HCT116 (cell line): Measurements from ENCODE around the gene CAPS. TPM values are rescaled to one million over a fixed set of nuclear protein-coding genes. Genes with fewer than 3 reads are reported as not detected.

Source experiments
- ATAC-seq: fragments of 200-7000 bp; cut with Tn5 transposase; 2 replicates; pipeline ENCODE4 v1.9.1; 2020; ENCODE audit warnings: mild to moderate bottlenecking, moderate library complexity
- BruUV-seq: library from RNA; stranded (reverse); fragments of 400-500 nt; replicated peaks from 2 replicates; lab custom pipeline; 2021; lab: Mats Ljungman, UMichigan
- CTCF ChIA-PET: fragments of 300-600 bp; sonication (Branson Sonifier 250); formaldehyde crosslinking; loops from one replicate; lab custom pipeline; 2021; ENCODE audit warnings: antibody characterized with exemption; lab: Charles Lee
- POLR2A ChIA-PET: fragments of 300-600, 350-600 bp; sonication (Branson Sonifier 250); formaldehyde crosslinking; loops from one replicate; lab custom pipeline; 2021; ENCODE audit warnings: antibody characterized with exemption; lab: Charles Lee
- RAD21 ChIA-PET, 2 experiments: fragments of 300-600 bp; sonication (Branson Sonifier 250); formaldehyde crosslinking; loops; one replicate each; lab custom pipeline; 2023; ENCODE audit warnings: low total read pairs in 2 of 2; ENCODE audit not compliant: uncharacterized antibody in 2 of 2, unreplicated experiment in 2 of 2, low non-redundant PET in 1 of 2; lab: Charles Lee
- DNase-seq: peaks from one replicate; pipeline ENCODE4 v3.0.0-alpha.2; 2010; ENCODE audit warnings: low read depth, low spot score
- H2AFZ ChIP-seq: fragments of 200-600 bp; shearing (Covaris generic), sonication (generic); 2 replicates; pipeline ENCODE4 v1.6.1; 2017; ENCODE audit warnings: low read depth, mixed run types, mixed read lengths, antibody characterized with exemption, low read length; ENCODE audit not compliant: poor library complexity, severe bottlenecking
- H3K27ac ChIP-seq: 2 replicates; pipeline ENCODE4 v1.5.1; 2012; ENCODE audit warnings: low read depth, low read length
- H3K27me3 ChIP-seq: fragments of 200-600 bp; sonication (generic); 2 replicates; pipeline ENCODE4 v1.6.1; 2016; ENCODE audit warnings: mixed run types, low read length, mixed read lengths; ENCODE audit not compliant: insufficient read depth
- H3K36me3 ChIP-seq, 2 experiments: fragments of 200-500 bp in 1 of 2; fragments of 200-600 bp in 1 of 2; sonication (Bioruptor generic) in 1 of 2; sonication (generic) in 1 of 2; 2 replicates each; pipeline versions ENCODE4 v1.5.1 to v1.6.1; 2014 to 2016; ENCODE audit warnings: low read length in 2 of 2, inconsistent platforms in 1 of 2, mixed read lengths in 1 of 2, mixed run types in 1 of 2; ENCODE audit not compliant: insufficient read depth in 2 of 2, control insufficient read depth in 1 of 2
- H3K4me1 ChIP-seq, 2 experiments: fragments of 200-600 bp in 1 of 2; sonication (generic) in 1 of 2; 2 replicates each; pipeline versions ENCODE4 v1.5.1 to v1.6.1; 2012 to 2017; ENCODE audit warnings: low read length in 2 of 2, inconsistent platforms in 1 of 2, mild to moderate bottlenecking in 1 of 2, mixed read lengths in 1 of 2, mixed run types in 1 of 2, moderate library complexity in 1 of 2; ENCODE audit not compliant: insufficient read depth in 2 of 2, control insufficient read depth in 1 of 2
- H3K4me2 ChIP-seq: fragments of 200-600 bp; sonication (generic); 2 replicates; pipeline ENCODE4 v1.6.1; 2017; ENCODE audit warnings: mixed run types, low read length, mixed read lengths
- H3K4me3 ChIP-seq, 2 experiments: fragments of 200-600 bp in 1 of 2; sonication (generic) in 1 of 2; replicated peaks in 1 of 2; 2 replicates each; pipeline ENCODE4 v1.5.1; 2011 to 2016; ENCODE audit warnings: low read length in 2 of 2, control low read depth in 1 of 2, low read depth in 1 of 2, mild to moderate bottlenecking in 1 of 2, mixed read lengths in 1 of 2, mixed run types in 1 of 2
- H3K79me2 ChIP-seq: fragments of 200-600 bp; sonication (generic); 2 replicates; pipeline ENCODE4 v1.6.1; 2017; ENCODE audit warnings: mild to moderate bottlenecking, mixed run types, low read length, moderate library complexity, mixed read lengths; ENCODE audit not compliant: insufficient read depth
- H3K9ac ChIP-seq: fragments of 200-600 bp; sonication (generic); 2 replicates; pipeline ENCODE4 v1.6.1; 2016; ENCODE audit warnings: low read length, mixed read lengths
- H3K9me2 ChIP-seq: fragments of 200-600 bp; sonication (generic), shearing (Covaris generic); 2 replicates; pipeline ENCODE4 v1.6.1; 2017; ENCODE audit warnings: mixed run types, mild to moderate bottlenecking, moderate library complexity; ENCODE audit not compliant: insufficient read depth
- H3K9me3 ChIP-seq, 2 experiments: fragments of 200-500 bp in 1 of 2; fragments of 200-600 bp in 1 of 2; sonication (Bioruptor generic) in 1 of 2; sonication (generic) in 1 of 2; 2 replicates each; pipeline ENCODE4 v1.6.1; 2014 to 2017; ENCODE audit warnings: low read length in 2 of 2, mixed read lengths in 2 of 2, inconsistent platforms in 1 of 2, low read depth in 1 of 2, mild to moderate bottlenecking in 1 of 2, mixed run types in 1 of 2, moderate library complexity in 1 of 2; ENCODE audit not compliant: control insufficient read depth in 1 of 2, insufficient read depth in 1 of 2
- H4K20me1 ChIP-seq: fragments of 200-600 bp; sonication (generic), shearing (Covaris generic); 2 replicates; pipeline ENCODE4 v1.6.1; 2017; ENCODE audit warnings: mixed run types, mild to moderate bottlenecking, moderate library complexity; ENCODE audit not compliant: insufficient read depth
- CBX3 ChIP-seq: IDR thresholded peaks from 2 replicates; pipeline ENCODE4 v1.6.1; 2012; ENCODE audit warnings: low read depth
- CTCF ChIP-seq, 3 experiments: fragments of 200-600 bp in 1 of 3; sonication (generic) in 1 of 3; IDR thresholded peaks in 2 of 3; conservative IDR thresholded peaks in 1 of 3; 2 replicates each; pipeline ENCODE4 v1.5.1; 2012 to 2017; ENCODE audit warnings: low read depth in 2 of 3, low read length in 2 of 3, antibody characterized with exemption in 1 of 3, borderline replicate concordance in 1 of 3, control low read depth in 1 of 3, mild to moderate bottlenecking in 1 of 3, mixed read lengths in 1 of 3, mixed run types in 1 of 3, moderate library complexity in 1 of 3; ENCODE audit not compliant: insufficient read depth in 1 of 3
- EGR1 ChIP-seq: IDR thresholded peaks from 2 replicates; pipeline ENCODE4 v1.6.1; 2012; ENCODE audit warnings: low read depth
- ELF1 ChIP-seq: IDR thresholded peaks from 2 replicates; pipeline ENCODE4 v1.6.1; 2012; ENCODE audit warnings: low read depth, borderline replicate concordance
- EZH2 ChIP-seq: fragments of 200-600 bp; sonication (generic); IDR thresholded peaks from 2 replicates; pipeline ENCODE4 v1.6.1; 2017; ENCODE audit warnings: antibody characterized with exemption, mixed run types
- JUND ChIP-seq: IDR thresholded peaks from 2 replicates; pipeline ENCODE4 v1.6.1; 2012
- MAX ChIP-seq: IDR thresholded peaks from 2 replicates; pipeline ENCODE4 v1.6.1; 2012
- RAD21 ChIP-seq: IDR thresholded peaks from 2 replicates; pipeline ENCODE4 v1.6.1; 2012; ENCODE audit warnings: low read depth, mild to moderate bottlenecking
- SP1 ChIP-seq: IDR thresholded peaks from 2 replicates; pipeline ENCODE4 v1.6.1; 2012; ENCODE audit warnings: low read depth
- TCF7L2 ChIP-seq: IDR thresholded peaks from 2 replicates; pipeline ENCODE4 v1.7.0; 2011; ENCODE audit warnings: borderline replicate concordance, inconsistent platforms; ENCODE audit not compliant: insufficient read depth, insufficient read length; ENCODE audit errors: extremely low read depth
- ZFX ChIP-seq: fragments of 450-650 bp; IDR thresholded peaks from 2 replicates; pipeline ENCODE4 v1.6.1; 2017
- ZNF274 ChIP-seq: fragments of 200-500 bp; sonication (Bioruptor generic); IDR thresholded peaks from 2 replicates; pipeline ENCODE4 v1.6.1; 2014; ENCODE audit warnings: mild to moderate bottlenecking, low read depth, low read length, inconsistent platforms
- intact Hi-C: fragments of 100-400 bp; cut with micrococcal nuclease; formaldehyde crosslinking; loops from 2 replicates; pipeline ENCODE4 v1.10.0; 2022
- total RNA-seq: library from RNA; stranded (reverse); gene quantifications from one replicate; pipeline ENCODE4 v1.2.1, GENCODE V29; 2021; ENCODE audit not compliant: unreplicated experiment
- TF ChIP-seq, protein P1 (sequence below): IDR thresholded peaks from 2 replicates; pipeline ENCODE4 v1.6.1; 2012
- TF ChIP-seq, protein P2 (sequence below): IDR thresholded peaks from 2 replicates; pipeline ENCODE4 v1.6.1; 2012; ENCODE audit warnings: low read depth

CAPS gene
- total RNA-seq, 1 experiment from 2014 or later = 2.5 TPM

DNA sequence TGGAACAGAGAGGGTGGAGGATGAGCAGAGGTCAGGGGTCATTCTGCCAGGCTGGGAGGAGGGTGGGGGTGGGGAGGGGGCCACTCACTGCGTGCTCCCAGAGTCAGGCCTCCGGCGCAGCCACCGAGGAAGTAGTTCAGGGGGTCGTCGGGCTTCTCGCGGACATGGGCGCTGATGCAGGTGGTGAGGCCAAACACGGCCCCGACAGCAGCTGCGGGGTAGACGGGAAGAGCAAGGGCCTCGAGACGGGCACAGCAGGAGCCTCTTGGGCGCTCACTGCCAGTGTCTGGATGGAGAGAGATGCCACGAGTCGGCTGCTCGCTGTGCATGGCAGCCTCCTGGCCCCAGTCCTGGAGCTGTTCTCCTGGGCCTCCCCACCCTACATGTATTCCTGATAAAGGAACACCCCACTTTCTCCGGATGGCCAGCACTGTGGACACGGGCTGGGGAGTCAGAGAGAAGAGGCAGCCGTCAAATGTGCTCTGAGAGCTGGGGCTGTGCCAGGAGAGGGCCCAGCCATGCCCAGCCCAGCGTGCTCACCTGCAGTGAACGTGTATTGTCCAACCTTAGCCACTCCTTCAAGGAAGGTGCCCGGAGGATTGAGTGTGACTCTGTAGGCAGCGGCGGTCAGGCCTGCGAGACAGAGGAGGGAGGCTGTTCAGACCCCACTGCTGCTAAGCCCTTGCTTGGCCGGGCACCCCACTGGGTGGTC lies 17.5 kb upstream of the CAPS start:
- DNase-seq (no peak), ATAC-seq (no peak)
- ChIA-PET RAD21 (no interaction called here), POLR2A (no interaction called here), CTCF (interaction anchor here (0.9 kb wide), 1 partner anchor 73 kb away, joined by 3 read pairs; no protein-coding TSS in a partner anchor)
- Histone ChIP-seq H3K4me1 (peaks cover 0 to 3% of the 10 kb centered on the region in 2 experiments; a peak in 1 of 4 replicates), H3K9ac (no peak overlapping the region), H2AFZ (no peak overlapping the region), H3K9me2 (no peaks in the 10 kb centered on the region), H3K36me3 (peaks cover 5 to 7% of the 10 kb centered on the region in 2 experiments; a peak in 3 of 4 replicates), H3K4me3 (no peak overlapping the region), H4K20me1 (no peaks in the 10 kb centered on the region), H3K27ac (no peak overlapping the region), H3K4me2 (no peak overlapping the region), H3K9me3 (no peaks in the 10 kb centered on the region), H3K79me2 (peaks cover 41% of the 10 kb centered on the region), H3K27me3 (no peaks in the 10 kb centered on the region)
- no peak for TF ChIP-seq EGR1
- TF ChIP-seq ZFX = no peak
- TF ChIP-seq, protein P1, sequence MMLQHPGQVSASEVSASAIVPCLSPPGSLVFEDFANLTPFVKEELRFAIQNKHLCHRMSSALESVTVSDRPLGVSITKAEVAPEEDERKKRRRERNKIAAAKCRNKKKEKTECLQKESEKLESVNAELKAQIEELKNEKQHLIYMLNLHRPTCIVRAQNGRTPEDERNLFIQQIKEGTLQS = no peak
- TF ChIP-seq JUND = no peak
- TF ChIP-seq TCF7L2 = no peak
- TF ChIP-seq ZNF274 = no peak
- no peak for TF ChIP-seq ELF1
- no peak for TF ChIP-seq CBX3
- no peak for TF ChIP-seq RAD21
- TF ChIP-seq, protein P2, sequence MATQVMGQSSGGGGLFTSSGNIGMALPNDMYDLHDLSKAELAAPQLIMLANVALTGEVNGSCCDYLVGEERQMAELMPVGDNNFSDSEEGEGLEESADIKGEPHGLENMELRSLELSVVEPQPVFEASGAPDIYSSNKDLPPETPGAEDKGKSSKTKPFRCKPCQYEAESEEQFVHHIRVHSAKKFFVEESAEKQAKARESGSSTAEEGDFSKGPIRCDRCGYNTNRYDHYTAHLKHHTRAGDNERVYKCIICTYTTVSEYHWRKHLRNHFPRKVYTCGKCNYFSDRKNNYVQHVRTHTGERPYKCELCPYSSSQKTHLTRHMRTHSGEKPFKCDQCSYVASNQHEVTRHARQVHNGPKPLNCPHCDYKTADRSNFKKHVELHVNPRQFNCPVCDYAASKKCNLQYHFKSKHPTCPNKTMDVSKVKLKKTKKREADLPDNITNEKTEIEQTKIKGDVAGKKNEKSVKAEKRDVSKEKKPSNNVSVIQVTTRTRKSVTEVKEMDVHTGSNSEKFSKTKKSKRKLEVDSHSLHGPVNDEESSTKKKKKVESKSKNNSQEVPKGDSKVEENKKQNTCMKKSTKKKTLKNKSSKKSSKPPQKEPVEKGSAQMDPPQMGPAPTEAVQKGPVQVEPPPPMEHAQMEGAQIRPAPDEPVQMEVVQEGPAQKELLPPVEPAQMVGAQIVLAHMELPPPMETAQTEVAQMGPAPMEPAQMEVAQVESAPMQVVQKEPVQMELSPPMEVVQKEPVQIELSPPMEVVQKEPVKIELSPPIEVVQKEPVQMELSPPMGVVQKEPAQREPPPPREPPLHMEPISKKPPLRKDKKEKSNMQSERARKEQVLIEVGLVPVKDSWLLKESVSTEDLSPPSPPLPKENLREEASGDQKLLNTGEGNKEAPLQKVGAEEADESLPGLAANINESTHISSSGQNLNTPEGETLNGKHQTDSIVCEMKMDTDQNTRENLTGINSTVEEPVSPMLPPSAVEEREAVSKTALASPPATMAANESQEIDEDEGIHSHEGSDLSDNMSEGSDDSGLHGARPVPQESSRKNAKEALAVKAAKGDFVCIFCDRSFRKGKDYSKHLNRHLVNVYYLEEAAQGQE = no peak
- no peak for TF ChIP-seq MAX
- TF ChIP-seq CTCF (IDR thresholded peaks at IDR 0.05 in 2 of 3, conservative IDR thresholded peaks at IDR 0.05 in 1 of 3; ENCODE audit: borderline replicate concordance in 1 of 3, insufficient read depth in 1 of 3, low read depth in 2 of 3, low read length in 2 of 3) = no peak
- no peak for TF ChIP-seq EZH2
- TF ChIP-seq SP1 = no peak
- BruUV-seq = no TSS peak
- intact Hi-C loops = no loop called here
